Breast epithelium (tissue), 4 donors: ENCODE measurements around the gene USP6NL. TPM values are rescaled to one million over a fixed set of nuclear protein-coding genes. Genes with fewer than 3 reads are reported as not detected.

Experiments used
- DNase-seq, 2 donors: peaks; one replicate each; pipeline ENCODE4 v3.0.0-alpha.2; 2019; ENCODE audit warnings: low spot score in 2 of 2
- H3K27ac ChIP-seq, 2 donors: fragments of 200-600 bp; sonication (generic) in 1 of 2; one replicate each; pipeline ENCODE4 v1.5.1; 2016 to 2019; ENCODE audit warnings: mild to moderate bottlenecking in 1 of 2
- H3K27me3 ChIP-seq, 2 donors: fragments of 200-600 bp; sonication (generic) in 1 of 2; one replicate each; pipeline versions ENCODE4 v1.5.1 to v1.6.0; 2017 to 2019; ENCODE audit warnings: control low read depth in 1 of 2, mild to moderate bottlenecking in 1 of 2
- H3K36me3 ChIP-seq: fragments of 200-600 bp; one replicate; pipeline ENCODE4 v1.5.1; 2019
- H3K4me1 ChIP-seq, 2 donors: fragments of 200-600 bp; sonication (generic); one replicate each; pipeline ENCODE4 v1.5.1; 2016 to 2019; ENCODE audit warnings: control low read depth in 1 of 2
- H3K4me3 ChIP-seq, 3 donors: fragments of 200-600 bp; sonication (generic); 1 replicate in 2 of 3; 2 replicates in 1 of 3; pipeline ENCODE4 v1.5.1; 2016 to 2019; ENCODE audit warnings: mild to moderate bottlenecking in 3 of 3, moderate library complexity in 2 of 3
- H3K9me3 ChIP-seq, 2 donors: fragments of 200-600 bp; sonication (generic) in 1 of 2; one replicate each; pipeline ENCODE4 v1.5.1; 2016 to 2019; ENCODE audit warnings: control low read depth in 1 of 2
- POLR2A ChIP-seq: fragments of 450-650 bp; IDR thresholded peaks from one replicate; pipeline ENCODE4 v1.6.1; 2016; ENCODE audit warnings: antibody characterized with exemption, mild to moderate bottlenecking, moderate library complexity
- POLR2AphosphoS5 ChIP-seq, 3 donors: sonication (generic); formaldehyde crosslinking; IDR thresholded peaks; one replicate each; pipeline ENCODE4 v1.6.1; 2017; ENCODE audit warnings: antibody characterized with exemption in 3 of 3
- intact Hi-C: fragments of 100-400 bp; cut with DNase I; formaldehyde crosslinking; loops from one replicate; pipeline ENCODE4 v1.15.1; 2023; ENCODE audit warnings: low total_unique reads
- total RNA-seq, 3 donors: library from RNA; depleted of rRNA; stranded (reverse); fragments of >200 nt; gene quantifications; one replicate each; pipeline ENCODE4 v1.1.0, GENCODE V29; 2016
- TF ChIP-seq, protein P1 (sequence below), 3 donors: fragments of 450-650 bp; IDR thresholded peaks; one replicate each; pipeline ENCODE4 v1.5.1; 2016 to 2017; ENCODE audit warnings: antibody characterized with exemption in 3 of 3, mild to moderate bottlenecking in 3 of 3, moderate library complexity in 3 of 3

The USP6NL gene
- total RNA-seq, 3 donors from 2014 or later = 13.8 to 28.7 (median 19.7) TPM

GRCh38 chr10:11546581-11546980 is 64.9 kb downstream of the USP6NL start:
- no peaks in the 10 kb centered on the region for H3K36me3 ChIP-seq
- intact Hi-C loops = no loop called here
- no peaks in the 10 kb centered on the region for H3K9me3 ChIP-seq
- TF ChIP-seq POLR2A (no peak), POLR2AphosphoS5 (IDR thresholded peaks at IDR 0.05) (no peak)
- TF ChIP-seq, protein P1, sequence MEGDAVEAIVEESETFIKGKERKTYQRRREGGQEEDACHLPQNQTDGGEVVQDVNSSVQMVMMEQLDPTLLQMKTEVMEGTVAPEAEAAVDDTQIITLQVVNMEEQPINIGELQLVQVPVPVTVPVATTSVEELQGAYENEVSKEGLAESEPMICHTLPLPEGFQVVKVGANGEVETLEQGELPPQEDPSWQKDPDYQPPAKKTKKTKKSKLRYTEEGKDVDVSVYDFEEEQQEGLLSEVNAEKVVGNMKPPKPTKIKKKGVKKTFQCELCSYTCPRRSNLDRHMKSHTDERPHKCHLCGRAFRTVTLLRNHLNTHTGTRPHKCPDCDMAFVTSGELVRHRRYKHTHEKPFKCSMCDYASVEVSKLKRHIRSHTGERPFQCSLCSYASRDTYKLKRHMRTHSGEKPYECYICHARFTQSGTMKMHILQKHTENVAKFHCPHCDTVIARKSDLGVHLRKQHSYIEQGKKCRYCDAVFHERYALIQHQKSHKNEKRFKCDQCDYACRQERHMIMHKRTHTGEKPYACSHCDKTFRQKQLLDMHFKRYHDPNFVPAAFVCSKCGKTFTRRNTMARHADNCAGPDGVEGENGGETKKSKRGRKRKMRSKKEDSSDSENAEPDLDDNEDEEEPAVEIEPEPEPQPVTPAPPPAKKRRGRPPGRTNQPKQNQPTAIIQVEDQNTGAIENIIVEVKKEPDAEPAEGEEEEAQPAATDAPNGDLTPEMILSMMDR (IDR thresholded peaks at IDR 0.05) = no peak
- H3K27ac ChIP-seq = no peak overlapping the region
- H3K4me3 ChIP-seq = no peak overlapping the region
- H3K27me3 ChIP-seq = no peaks in the 10 kb centered on the region
- no peaks in the 10 kb centered on the region for H3K4me1 ChIP-seq
- no peak for DNase-seq

DNA sequence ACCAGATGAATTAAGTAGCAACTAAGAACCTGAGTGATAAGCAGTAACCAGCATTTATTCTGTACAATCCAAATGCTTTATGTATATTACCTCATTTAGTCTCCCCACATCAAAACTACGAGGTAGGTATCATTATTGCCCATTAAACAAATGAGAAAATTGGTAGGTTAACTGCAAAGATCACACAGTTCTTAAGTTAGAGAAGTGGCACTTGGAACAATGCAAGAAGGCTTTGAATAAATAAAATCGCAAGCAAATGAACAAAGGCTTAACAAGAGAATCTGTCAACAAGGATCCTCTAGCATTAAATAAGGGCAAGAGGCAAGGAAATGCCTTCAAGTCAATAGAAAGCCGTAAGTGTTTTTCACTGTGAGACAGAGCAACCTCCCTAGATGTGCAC is 70.2 kb downstream of the USP6NL start:
- no peaks in the 10 kb centered on the region for H3K27me3 ChIP-seq
- DNase-seq = no peak
- TF ChIP-seq, protein P1 (IDR thresholded peaks at IDR 0.05) = no peak
- TF ChIP-seq POLR2A = no peak
- no peak for TF ChIP-seq POLR2AphosphoS5 (IDR thresholded peaks at IDR 0.05)
- H3K4me1 ChIP-seq = no peaks in the 10 kb centered on the region
- H3K36me3 ChIP-seq = no peaks in the 10 kb centered on the region
- intact Hi-C loops = no loop called here
- no peaks in the 10 kb centered on the region for H3K9me3 ChIP-seq
- no peak overlapping the region for H3K4me3 ChIP-seq
- H3K27ac ChIP-seq = no peak overlapping the region

DNA sequence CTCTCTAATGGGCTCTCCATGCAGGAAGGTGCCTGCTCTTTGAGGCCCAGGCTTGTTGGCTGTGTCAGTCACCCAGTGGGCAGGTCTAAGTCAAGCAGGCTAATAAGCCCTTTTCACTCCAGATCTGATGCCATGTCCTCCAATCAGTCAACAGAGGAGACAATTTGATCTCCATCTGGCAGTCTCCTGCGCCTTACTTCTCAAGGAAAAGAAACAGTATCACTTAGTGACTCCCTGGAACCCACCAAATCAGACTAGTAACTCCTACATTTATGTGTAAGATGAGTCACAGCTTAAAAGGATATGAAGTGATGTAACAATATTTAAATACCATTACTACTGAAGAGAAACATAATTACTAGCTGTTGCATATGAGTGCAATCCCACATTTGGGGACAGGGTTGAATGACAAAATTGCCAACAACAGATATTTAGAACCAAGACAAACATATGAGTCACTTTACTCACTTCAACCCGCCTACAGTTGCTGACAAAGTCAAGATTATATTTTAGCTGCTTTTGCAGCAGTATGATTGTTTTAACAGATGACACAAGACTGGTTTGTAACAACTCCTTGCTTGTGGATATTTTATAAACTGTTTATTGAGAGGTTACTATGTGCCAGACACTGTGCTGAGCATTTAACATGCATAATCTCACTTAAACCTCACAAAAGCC is 72.1 kb downstream of the USP6NL start:
- intact Hi-C loops = no loop called here

GRCh38 chr10:11538834-11539190 is 72.6 kb downstream of the USP6NL start:
- Histone ChIP-seq H3K36me3 (no peaks in the 10 kb centered on the region), H3K27me3 (no peaks in the 10 kb centered on the region), H3K4me3 (no peak overlapping the region), H3K27ac (no peak overlapping the region), H3K4me1 (no peaks in the 10 kb centered on the region), H3K9me3 (no peaks in the 10 kb centered on the region)
- intact Hi-C loops = no loop called here
- no peak for DNase-seq
- TF ChIP-seq POLR2A (no peak), POLR2AphosphoS5 (IDR thresholded peaks at IDR 0.05) (no peak)
- TF ChIP-seq, protein P1 (IDR thresholded peaks at IDR 0.05) = no peak

More for the DNA sequence above, 72.1 kb downstream of the USP6NL start:
- H3K36me3 ChIP-seq = no peaks in the 10 kb centered on the region
- no peak overlapping the region for H3K4me3 ChIP-seq
- no peaks in the 10 kb centered on the region for H3K27me3 ChIP-seq
- H3K27ac ChIP-seq = no peak overlapping the region
- H3K4me1 ChIP-seq = no peaks in the 10 kb centered on the region
- DNase-seq = no peak
- no peaks in the 10 kb centered on the region for H3K9me3 ChIP-seq
- TF ChIP-seq, protein P1 (IDR thresholded peaks at IDR 0.05) = no peak
- TF ChIP-seq POLR2AphosphoS5 (IDR thresholded peaks at IDR 0.05) (no peak), POLR2A (no peak)

- no peak overlapping the region for H3K4me3 ChIP-seq
These were observed 75.2 kb downstream of the USP6NL start for GRCh38 chr10:11536228-11536627.

More at GRCh38 chr10:11536228-11536627, 75.2 kb downstream of the USP6NL start:
- Histone ChIP-seq H3K4me1 (no peaks in the 10 kb centered on the region), H3K27me3 (no peaks in the 10 kb centered on the region), H3K27ac (no peak overlapping the region), H3K9me3 (no peaks in the 10 kb centered on the region), H3K36me3 (no peaks in the 10 kb centered on the region)
- DNase-seq = no peak
- no peak for TF ChIP-seq POLR2AphosphoS5 (IDR thresholded peaks at IDR 0.05)
- no peak for TF ChIP-seq POLR2A
- TF ChIP-seq, protein P1 (IDR thresholded peaks at IDR 0.05) = no peak
- intact Hi-C loops = no loop called here
